NCI-H1105 treated with DMSO at 0.1 percent for 48 hours (cell line): ENCODE data around the gene USP20.
"Not testable (repeated sequence)": the region's sequence is repeated elsewhere in the genome, so short reads cannot be mapped to it uniquely, and the experiment has no call there.

Experiments
- DNase-seq: peaks from one replicate; lab custom pipeline; 2025; lab: John Stamatoyannopoulos, UW

Gene USP20

GRCh38 chr9:129835128-129835859 is at the start of gene USP20, which contains the start of gene C9orf78:
TSS of gene USP20 (plus strand) at chr9:129835458. CDS start at chr9:129852556, 17,098 bp downstream.
TSS of gene C9orf78 (minus strand) at chr9:129835275. CDS start at chr9:129835221, 54 bp downstream.
- peak; percentile 95 for DNase-seq

- no peak for DNase-seq
Observed at GRCh38 chr9:129785866-129786265, 49.4 kb upstream of the USP20 start.

GRCh38 chr9:129786481-129786880 is 48.8 kb upstream of the USP20 start:
- DNase-seq, result no peak

GRCh38 chr9:129794549-129794948 is 40.7 kb upstream of the USP20 start:
- DNase-seq, result no peak

GRCh38 chr9:129796029-129796428 is 39.2 kb upstream of the USP20 start:
- DNase-seq, result not testable (repeated sequence)

- DNase-seq, result no peak
Observed at GRCh38 chr9:129798973-129799372, 36.3 kb upstream of the USP20 start.

- no peak for DNase-seq
Observed at GRCh38 chr9:129801504-129801903, 33.8 kb upstream of the USP20 start.

GRCh38 chr9:129802833-129803675 is 32.2 kb upstream of the USP20 start, which contains the start of gene TOR1B:
TSS of gene TOR1B (plus strand) at chr9:129803184. CDS start at chr9:129803213, 29 bp downstream.
- peak; percentile 72 for DNase-seq

- DNase-seq, result no peak
Observed at GRCh38 chr9:129803676-129804060, 31.6 kb upstream of the USP20 start.

GRCh38 chr9:129806061-129806460 is 29.2 kb upstream of the USP20 start:
- DNase-seq, result no peak

GRCh38 chr9:129809346-129809745 is 25.9 kb upstream of the USP20 start:
- DNase-seq, result no peak

- no peak for DNase-seq
Observed at GRCh38 chr9:129810116-129810515, 25.1 kb upstream of the USP20 start.

GRCh38 chr9:129810788-129811187 is 24.5 kb upstream of the USP20 start:
- DNase-seq, result no peak

- DNase-seq, result no peak
Observed at GRCh38 chr9:129811967-129812363, 23.3 kb upstream of the USP20 start.

GRCh38 chr9:129812385-129812784 is 22.9 kb upstream of the USP20 start:
- no peak for DNase-seq

- DNase-seq, result no peak
Observed at GRCh38 chr9:129813661-129814060, 21.6 kb upstream of the USP20 start.

- DNase-seq, result no peak
Observed at GRCh38 chr9:129814432-129815223, 20.6 kb upstream of the USP20 start.

- no peak for DNase-seq
Observed at GRCh38 chr9:129815278-129815677, 20.0 kb upstream of the USP20 start.

GRCh38 chr9:129816501-129817435 is 18.5 kb upstream of the USP20 start:
- DNase-seq, result no peak

GRCh38 chr9:129822898-129823541 is 12.2 kb upstream of the USP20 start:
- DNase-seq, result no peak

- no peak for DNase-seq
Observed at GRCh38 chr9:129823542-129823934, 11.7 kb upstream of the USP20 start.
